A549 treated with AZD9567 at 1 μM for 4 hours (cell line): ENCODE measurements around the gene DLL3. TPM values are rescaled to one million over a fixed set of nuclear protein-coding genes. Genes with fewer than 3 reads are reported as not detected.

Experiments used
- total RNA-seq: library from RNA; stranded (reverse); fragments of 200-300 nt; extraction: Qiagen RNA extraction; gene quantifications from 5 replicates; pipeline ENCODE4 v1.2.3, GENCODE V29; 2022; ENCODE audit not compliant: insufficient read depth

DLL3 gene
- total RNA-seq, result 3.6 to 11.6 TPM (median 10.2 TPM) in 5 replicates

GRCh38 chr19:39498798-39499642 is at the start of gene DLL3:
TSS of gene DLL3 (plus strand) at chr19:39498947. CDS start at chr19:39498975, 28 bp downstream.

GRCh38 chr19:39480337-39481228 is 18.2 kb upstream of the DLL3 start, which contains the start of gene TIMM50:
TSS of gene TIMM50 (plus strand) at chr19:39480838. CDS start at chr19:39480854, 16 bp downstream.

GRCh38 chr19:39514840-39515550 is 16.2 kb downstream of the DLL3 start, which contains the start of gene SELENOV:
TSS of gene SELENOV (plus strand) at chr19:39515139. CDS start at chr19:39515213, 74 bp downstream.

GRCh38 chr19:39532233-39533002 is 33.7 kb downstream of the DLL3 start, which contains the start of gene EID2B:
TSS of gene EID2B (minus strand) at chr19:39532852. CDS start at chr19:39532802, 50 bp downstream.

GRCh38 chr19:39539518-39540332 is 41.0 kb downstream of the DLL3 start, which contains the start of gene EID2:
TSS of gene EID2 (minus strand) at chr19:39540161. CDS start at chr19:39540079, 82 bp downstream.

Other genes with a start within 250 kb of the DLL3 start
- not detected in 5 replicates for gene IFNL2, start 230.6 kb upstream of the DLL3 start, total RNA-seq
- 0.13 to 0.16 TPM in 2 of 5 replicates, not detected in the others for gene IFNL1, start 202.5 kb upstream of the DLL3 start, total RNA-seq
- gene LRFN1, start 178.1 kb upstream of the DLL3 start, total RNA-seq, result 5.9 to 10.7 TPM (median 8.9 TPM) in 5 replicates
- 0.45 to 0.82 TPM (median 0.62 TPM) in 3 of 5 replicates, not detected in the others for gene GMFG, start 162.9 kb upstream of the DLL3 start, total RNA-seq
- gene SAMD4B, start 156.5 kb upstream of the DLL3 start, total RNA-seq, result 115 to 174 TPM (median 166 TPM) in 5 replicates
- 72.0 to 80.3 TPM (median 72.6 TPM) in 5 replicates for gene PAF1, start 107.8 kb upstream of the DLL3 start, total RNA-seq
- 73.8 to 80.0 TPM (median 75.8 TPM) in 5 replicates for gene MED29, start 107.6 kb upstream of the DLL3 start, total RNA-seq
- 166 to 245 TPM (median 209 TPM) in 5 replicates for gene ZFP36, start 92.1 kb upstream of the DLL3 start, total RNA-seq
- 49.0 to 86.4 TPM (median 78.5 TPM) in 5 replicates for gene PLEKHG2, start 86.3 kb upstream of the DLL3 start, total RNA-seq
- gene RPS16, start 63.0 kb upstream of the DLL3 start, total RNA-seq, result 5,938 to 7,845 TPM (median 7,337 TPM) in 5 replicates
- 143 to 205 TPM (median 186 TPM) in 5 replicates for gene SUPT5H, start 53.4 kb upstream of the DLL3 start, total RNA-seq
- gene TIMM50, start 18.1 kb upstream of the DLL3 start, total RNA-seq, result 179 to 235 TPM (median 217 TPM) in 5 replicates
- not detected in 5 replicates for gene SELENOV, start 16.2 kb downstream of the DLL3 start, total RNA-seq
- 8.2 to 12.8 TPM (median 8.7 TPM) in 5 replicates for gene EID2B, start 33.9 kb downstream of the DLL3 start, total RNA-seq
- 32.5 to 48.7 TPM (median 45.4 TPM) in 5 replicates for gene EID2, start 41.2 kb downstream of the DLL3 start, total RNA-seq
- not detected in 5 replicates for gene LGALS13, start 103.6 kb downstream of the DLL3 start, total RNA-seq
- not detected in 5 replicates for gene LGALS16, start 157.0 kb downstream of the DLL3 start, total RNA-seq
- not detected in 5 replicates for gene LGALS14, start 205.5 kb downstream of the DLL3 start, total RNA-seq
- gene CLC, start 239.1 kb downstream of the DLL3 start, total RNA-seq, result not detected in 5 replicates